SKM-1 treated with dmso at 0.1 percent for 144 hours (cell line): ENCODE data around the gene SLC35B1.
"Not testable (repeated sequence)": the region's sequence is repeated elsewhere in the genome, so short reads cannot be mapped to it uniquely, and the experiment has no call there.

Experiments used
- DNase-seq: peaks from one replicate; lab custom pipeline; 2025; ENCODE audit not compliant: unreplicated experiment; lab: John Stamatoyannopoulos, UW

SLC35B1 gene

DNA sequence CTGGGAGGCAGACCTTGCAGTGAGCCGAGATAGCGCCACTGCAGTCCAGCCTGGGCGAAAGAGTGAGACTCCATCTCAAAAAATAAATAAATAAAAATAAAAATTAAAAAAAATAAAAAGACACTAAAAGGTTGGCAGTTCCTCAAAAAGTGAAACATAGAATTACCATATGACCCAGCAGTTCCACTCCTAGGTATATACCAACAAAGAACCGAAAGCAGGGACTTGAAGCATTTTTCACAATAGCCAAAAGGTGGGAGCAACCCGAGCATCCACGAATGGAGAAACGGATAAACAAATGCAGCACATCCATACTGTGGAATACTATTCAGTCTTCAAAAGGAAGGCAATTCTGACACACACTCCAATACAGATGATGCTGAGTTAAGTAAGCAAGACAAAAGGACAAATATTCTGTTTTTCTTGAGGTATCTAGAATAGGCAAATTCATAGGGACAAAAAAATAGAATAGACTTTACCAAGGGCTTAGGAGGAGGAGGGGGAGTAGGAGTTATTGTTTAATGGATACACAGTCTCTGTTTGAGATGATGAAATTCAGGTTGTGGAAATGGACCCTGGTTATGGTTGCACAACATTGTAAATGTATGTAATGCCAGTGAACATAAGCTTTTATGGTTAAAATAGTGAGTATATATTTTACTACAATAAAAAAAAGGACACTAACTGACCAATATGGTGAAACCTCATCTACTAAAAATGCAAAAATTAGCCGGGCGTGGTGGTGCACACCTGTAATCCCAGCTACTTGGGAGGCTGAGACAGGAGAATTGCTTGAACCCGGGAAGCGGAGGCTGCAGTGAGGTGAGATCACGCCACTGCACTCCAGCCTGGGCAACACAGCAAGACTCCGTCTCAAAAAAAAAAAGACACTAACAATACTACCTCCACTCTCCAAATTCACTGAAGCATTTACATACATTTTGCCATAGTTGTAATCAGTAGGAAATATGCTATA, 27.0 kb upstream of the SLC35B1 start:
- no peak for DNase-seq

DNA sequence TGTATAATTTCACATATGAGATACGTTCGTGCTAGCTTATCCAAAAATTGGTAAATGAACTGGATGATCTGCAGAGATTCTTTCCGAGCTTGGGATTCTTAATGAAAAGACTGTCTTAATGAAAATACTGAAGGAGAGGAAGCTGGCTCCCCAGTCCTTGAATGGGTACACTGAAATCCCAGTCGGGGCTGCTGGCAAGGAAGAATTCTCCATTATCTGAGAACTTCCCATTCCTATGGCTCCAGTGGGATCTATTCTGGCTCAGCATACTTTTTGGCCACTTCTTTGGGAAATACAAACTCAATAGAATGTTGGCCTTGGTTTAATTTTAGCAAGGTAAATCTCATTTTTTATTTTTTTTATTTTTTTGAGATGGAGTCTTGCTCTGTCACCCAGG, 23.7 kb upstream of the SLC35B1 start:
- DNase-seq = no peak

DNA sequence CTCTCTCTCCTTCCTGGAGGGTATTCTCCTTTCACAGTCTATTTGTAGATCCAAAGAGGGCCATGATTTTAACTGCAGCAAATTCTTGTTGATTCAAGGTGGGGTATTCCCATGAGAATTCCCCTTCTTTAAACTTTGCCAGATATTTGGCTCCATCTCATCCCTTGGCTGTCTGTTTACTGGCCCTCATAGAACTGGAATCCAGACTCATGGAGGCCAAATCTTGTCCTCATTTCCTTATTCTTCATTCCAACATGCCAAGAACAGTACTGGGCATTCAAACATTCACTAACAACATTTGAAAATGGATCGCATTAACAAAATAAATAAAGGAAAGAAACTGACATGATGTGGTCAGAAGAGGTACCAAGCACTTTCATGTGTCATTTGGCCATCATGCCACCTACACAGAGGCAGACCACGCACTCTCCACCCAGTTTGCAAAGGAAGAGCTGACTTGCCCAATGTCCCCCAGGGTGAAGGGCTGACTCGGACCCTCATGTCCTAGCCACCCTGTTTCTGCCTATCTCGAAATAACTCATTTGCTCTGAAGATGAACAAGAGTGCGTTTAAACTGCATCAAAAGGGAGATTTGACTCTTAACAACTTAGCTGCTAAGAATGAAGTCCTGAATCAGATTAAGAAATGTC, 23.1 kb upstream of the SLC35B1 start:
- no peak for DNase-seq

DNA sequence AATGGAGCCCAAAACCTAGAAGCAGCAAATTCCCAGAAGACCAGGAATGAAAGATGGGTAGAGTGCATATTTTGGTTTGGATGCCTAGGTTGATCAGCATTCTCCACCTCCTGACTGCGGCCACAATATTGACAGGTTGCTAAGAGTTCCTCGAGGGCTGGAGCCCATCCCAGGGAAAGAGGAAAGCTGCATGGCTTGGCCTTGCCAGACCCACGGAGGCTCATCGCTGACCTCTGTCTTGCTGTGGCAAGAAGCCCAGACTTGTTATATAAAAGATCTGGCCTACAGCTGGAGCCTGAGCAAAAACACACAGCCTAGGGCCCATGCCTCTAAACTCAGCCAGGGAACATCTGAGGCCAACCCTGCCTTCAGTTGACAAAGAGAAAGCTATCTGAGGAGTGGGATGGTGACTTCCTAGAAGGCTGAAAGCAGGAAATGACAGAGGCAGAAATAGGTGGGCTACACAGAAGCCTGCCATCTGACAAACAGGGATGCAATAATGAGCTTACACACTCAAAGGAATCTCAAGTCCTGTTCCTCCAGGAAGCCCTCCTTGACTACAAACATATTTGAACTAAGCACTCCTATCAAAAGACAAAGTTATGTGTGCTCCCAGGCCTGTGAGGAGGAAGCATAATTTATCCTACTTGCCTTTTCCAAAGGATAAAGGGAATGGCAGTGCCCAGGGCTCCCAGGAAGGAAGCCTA, 22.5 kb upstream of the SLC35B1 start:
- no peak for DNase-seq

DNA sequence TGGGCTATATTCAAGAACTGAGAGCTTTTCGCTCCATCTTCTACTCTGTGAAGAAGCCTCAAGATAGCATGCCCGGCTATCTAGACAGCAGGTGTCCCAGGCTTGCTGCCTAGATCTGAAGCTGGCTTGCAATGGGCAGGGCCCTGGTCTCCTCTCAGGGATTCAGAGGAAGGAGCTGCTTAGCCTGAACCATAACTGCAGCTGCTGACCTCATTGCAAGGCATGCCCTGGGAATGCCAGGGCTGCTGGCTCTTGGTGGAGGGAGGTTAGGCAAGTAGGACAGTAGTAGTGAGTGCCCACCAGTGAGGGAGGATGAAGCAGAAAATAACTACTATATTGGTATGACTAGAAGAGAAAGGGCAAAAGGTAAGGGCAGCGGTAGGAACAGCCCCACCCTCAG, 21.3 kb upstream of the SLC35B1 start:
- no peak for DNase-seq

DNA sequence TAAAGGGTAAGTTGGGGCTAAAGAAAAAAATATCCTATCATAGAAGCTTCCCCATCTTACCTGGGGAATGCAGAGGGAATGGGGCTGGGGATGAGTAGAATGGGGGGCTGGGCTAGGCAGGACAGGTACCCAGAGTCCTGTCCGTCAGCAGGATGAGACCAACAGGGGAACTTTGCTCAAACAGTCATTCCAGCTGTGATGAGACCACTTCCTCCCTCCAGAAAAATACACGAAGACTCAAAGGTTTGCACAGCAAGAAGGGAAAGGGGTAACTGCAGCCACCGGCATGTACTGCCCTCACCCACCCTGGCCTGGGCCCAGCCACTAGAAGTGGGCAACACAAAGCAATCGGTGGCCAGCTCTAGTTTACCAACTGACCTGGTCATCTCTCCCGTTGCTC, 20.7 kb upstream of the SLC35B1 start:
- no peak for DNase-seq

DNA sequence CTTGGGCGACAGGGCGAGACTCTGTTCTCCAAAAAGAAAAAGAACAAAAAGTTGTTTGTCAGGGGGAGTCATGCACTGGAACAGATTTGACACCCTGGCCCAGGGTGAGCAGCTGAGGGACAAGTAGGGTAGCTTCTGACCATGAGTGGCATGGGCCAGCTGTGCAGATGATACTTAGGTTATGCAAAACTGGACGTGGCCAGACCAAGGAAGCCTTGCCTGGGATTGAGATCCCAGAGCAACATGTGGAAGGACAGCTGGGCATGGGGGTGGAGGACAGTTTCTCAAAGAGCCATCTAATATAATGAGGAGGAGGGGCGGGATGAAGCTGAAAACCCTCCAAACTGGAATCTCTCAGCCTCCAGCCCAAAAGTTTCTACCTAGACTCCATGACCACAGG, 19.6 kb upstream of the SLC35B1 start:
- DNase-seq = no peak

DNA sequence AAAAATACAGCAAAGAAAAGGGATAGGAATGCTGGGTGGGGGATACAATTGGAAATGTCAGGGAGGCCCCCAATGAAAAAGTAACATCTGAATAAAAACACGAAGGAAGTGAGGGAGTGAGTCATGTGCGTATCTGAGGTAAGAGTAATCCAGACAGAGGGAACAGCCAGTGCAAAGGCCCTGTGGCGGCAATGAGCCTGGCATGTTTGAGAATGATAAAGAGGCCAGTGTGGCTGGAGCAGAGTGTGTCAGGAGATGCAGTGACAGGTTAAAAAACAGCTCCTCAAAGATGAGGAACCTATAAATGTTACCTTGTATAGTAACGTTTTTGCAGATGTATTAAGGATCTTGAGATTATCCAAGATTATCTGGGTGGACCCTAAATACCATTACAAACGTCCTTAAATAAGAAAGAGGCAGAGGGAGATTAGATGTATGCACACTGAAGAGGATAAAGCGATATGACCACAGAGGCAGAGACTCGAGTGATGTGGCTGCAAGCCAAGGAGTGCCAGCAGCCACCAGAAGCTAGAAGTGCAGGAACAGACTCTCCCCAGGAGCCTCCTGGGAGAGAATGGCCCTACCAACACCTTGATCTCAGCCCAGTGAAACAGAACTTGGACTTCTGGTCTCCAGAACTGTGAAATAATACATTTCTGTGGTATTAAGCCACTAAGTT, 17.8 kb upstream of the SLC35B1 start:
- no peak for DNase-seq

DNA sequence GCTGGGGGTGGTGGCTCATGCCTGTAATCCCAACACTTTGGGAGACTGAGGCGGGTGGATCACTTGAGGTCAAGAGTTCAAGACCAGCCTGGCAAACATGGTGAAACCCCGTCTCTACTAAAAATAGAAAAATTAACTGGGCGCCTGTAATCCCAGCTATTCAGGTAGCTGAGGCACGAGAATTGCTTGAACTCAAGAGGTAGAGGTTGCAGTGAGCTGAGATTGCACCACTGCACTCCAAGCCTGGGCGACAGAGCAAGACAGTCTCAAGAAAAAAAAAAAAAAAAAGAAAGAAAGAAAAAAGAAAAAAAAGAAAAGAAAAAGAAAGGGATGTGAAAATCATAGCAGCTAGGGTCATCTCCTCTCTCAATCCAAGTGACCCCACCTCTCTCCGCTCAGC, 16.8 kb upstream of the SLC35B1 start:
- not testable (repeated sequence) for DNase-seq

DNA sequence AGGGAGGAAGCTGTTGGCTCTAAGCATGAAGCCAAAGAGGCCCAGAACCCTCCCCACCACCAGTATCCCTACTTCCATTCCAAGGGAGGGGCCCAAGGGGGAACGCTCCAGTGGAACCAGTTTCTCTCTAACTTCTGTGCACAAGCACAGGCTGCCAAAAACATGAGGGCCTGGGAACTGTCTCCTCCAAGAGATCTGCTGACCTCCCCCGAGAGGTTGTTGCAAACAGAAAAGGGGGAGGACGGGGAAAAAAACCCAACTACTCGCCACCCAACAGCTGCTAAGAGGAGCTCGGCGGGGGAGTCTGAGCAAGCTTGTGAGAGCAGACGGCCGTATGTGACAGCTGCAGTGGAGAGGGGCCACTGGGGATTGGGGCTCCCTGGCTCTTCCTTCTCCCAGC, 15.7 kb upstream of the SLC35B1 start:
- DNase-seq = no peak

DNA sequence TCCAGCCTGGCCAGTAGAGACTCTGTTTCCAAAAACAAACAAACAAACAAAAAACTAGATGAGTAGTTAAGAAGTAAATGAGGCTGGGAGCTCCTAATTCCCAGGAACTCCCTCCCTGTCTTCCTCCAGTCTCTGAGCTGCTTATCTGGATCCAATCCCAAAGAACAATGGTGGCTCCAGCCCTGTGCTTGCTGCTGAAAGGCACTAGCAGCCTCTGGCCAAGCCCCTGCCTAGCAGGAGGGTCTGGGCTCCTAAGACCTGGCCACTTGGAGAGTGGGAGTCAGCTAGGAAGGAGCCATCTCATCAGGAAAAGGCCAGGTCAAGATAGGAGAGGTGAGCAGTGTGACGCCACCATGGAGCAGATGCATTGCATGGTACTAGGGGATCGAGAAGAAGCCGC, 14.3 kb upstream of the SLC35B1 start:
- no peak for DNase-seq

DNA sequence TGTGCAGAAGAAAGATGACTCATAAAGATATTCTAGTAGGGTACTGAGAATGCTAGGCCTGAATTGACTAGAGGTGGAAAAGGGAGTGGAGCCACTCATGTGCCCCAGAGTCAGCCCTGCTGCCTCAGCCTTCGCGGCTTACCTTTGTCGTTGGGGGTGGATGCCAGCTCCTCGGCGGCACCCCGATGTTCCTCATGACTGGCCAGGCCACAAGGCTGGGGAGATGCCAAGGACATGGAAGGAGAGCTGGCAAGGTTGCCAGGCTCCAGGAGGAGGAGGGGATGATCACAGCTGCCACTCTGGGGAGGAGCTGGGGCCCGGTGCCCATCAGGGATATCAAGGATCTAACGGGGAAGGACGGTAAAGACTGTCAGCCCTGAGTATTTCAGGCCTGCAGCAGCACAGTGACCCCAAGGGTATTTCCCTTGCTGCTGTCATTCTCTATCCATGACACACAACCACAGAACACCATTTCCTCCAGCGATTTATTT, 9.7 kb upstream of the SLC35B1 start:
- DNase-seq = no peak

DNA sequence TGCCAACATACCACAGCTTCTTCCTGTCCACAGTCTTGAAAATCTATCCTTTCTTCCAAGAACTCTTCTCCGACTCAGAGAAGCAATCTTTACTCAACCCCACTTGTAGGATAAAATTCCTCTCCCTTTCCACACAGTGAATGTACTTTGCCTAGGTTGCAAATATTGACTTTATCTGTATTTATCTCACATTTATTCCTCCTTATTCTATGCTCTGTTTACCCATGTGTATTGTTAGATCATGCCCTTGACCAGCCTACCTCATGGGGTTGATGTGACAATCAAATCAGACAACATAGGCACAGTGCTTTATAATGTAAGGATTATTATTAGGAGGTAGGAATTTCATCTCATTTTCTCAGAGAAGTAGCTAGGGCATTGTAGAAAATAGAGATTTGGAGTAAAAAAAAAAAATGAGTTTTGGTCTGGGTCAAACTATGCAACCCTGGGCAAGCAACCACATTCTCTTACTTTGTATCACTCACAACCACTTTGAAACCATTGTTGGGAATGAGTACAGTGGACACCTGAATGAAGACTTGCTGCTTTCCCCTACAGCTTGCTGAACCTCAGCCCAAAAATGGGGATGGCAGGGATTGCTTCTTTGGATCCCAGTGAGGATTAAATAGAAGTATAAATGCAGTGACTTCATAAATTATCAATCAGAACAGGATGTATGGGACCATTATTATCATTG, 9.1 kb upstream of the SLC35B1 start:
- no peak for DNase-seq

DNA sequence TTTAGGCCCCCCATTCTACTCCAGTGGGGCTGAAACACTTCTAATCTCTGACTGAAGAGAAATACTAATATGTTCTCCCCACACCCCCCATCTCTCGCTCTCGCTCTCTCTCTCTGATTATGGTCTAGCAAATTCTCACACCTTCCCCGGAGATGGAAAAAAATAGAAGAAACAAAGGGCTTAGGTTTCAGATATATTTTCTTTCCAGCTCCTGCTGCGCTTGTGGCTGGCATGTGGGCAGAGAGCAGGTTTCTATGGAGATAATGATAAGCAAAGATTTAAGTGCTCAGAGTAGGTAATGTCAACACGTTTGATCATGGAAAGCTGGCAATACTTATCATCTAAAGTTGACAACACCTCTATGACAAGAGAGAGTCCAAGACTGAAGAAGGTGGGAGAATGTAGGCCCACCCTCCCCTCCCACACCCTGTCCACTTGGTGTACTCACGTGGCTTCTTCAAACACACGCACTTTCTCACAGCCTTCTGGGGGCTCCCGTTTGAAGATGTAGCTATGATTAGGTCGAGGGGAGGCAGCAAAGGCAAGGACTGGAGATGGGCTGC, 8.0 kb upstream of the SLC35B1 start:
- DNase-seq = no peak

DNA sequence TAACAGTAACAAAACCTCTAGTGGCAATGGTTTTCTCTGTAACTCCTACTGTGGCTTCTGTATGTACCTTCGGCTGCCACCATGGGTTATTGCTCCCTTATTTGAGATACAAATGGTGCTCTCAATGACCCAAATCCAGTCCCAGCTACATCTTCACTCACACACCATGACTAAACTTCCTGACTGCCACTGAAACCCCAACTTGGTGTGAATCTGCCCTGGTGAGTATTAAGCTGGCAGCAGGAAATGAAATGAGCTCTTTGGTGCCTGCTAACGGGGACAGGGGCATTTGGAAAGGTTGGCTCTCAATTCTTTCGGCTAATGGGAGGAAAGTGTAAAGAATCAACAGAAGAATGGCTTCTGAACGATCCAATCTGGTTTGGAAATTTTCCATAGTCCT, 7.5 kb upstream of the SLC35B1 start:
- no peak for DNase-seq

DNA sequence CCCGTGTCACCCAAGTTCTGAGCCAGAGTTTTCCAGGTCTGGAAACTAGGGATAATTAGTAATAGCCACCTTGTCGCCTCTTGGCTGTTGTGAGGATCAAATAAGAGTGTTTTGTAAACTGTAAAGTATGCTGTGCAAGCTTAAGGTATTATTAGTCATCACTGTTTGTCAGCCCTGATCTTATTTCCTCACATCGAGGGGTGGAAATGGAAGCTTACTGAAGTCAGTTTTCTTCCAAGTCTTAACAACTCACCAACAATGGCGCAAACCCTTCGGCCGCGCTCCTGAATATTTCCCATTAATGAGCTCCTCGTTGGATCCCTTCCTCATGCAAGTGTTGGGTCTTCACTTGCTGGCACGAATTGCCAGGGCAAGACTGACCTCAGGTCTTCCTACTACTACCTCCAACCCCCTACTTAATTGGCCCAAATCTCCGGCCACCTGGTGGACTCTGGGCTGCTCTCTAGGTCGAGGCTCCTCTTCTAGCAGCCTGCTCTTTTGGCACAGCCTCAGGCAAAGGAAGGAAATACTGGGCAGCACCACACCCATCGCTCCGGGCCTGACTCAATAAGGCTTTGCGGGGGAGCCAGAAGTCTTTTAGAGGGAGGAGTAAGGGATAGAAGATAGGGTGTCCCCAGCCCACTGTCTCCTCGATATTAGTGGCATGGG, 885 bp upstream of the SLC35B1 start:
- DNase-seq = no peak

DNA sequence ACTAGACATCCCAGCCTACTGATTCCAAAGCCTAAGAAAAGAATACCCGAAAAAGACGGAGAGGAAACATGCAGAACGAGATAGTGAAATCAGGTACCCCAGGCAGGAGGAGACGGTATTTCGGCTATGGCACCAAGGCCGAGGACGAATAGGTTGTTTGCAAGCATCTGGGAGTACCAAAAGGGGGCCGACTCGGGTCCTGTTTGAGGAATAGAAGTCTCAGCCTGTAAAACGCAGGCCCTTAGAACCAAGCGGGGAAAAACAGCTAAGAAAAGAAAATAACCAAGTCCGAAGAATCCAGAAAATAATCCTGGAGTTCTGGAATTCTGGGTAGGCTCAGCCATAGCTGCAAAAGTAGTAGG, 537 bp downstream of the SLC35B1 start:
- no peak for DNase-seq

DNA sequence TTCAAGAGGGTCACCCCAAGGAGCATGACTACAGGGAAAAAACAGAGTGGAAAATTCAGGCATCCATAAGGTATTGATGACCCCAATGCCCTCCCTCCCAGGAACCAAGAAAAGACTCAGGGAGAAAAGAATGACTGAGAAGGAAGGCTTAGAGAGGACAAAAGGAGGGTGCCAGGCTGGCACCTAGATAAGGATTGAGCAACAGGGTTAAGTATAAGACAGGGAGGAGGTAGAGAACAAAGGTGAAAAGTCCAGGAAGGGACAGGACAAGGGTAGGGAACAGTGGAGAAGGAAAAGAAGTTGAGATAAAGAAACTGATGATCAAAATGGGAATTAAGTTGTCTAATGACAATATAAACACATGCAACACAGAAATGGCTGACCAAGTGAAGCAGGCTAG, 2.5 kb downstream of the SLC35B1 start:
- DNase-seq = no peak

DNA sequence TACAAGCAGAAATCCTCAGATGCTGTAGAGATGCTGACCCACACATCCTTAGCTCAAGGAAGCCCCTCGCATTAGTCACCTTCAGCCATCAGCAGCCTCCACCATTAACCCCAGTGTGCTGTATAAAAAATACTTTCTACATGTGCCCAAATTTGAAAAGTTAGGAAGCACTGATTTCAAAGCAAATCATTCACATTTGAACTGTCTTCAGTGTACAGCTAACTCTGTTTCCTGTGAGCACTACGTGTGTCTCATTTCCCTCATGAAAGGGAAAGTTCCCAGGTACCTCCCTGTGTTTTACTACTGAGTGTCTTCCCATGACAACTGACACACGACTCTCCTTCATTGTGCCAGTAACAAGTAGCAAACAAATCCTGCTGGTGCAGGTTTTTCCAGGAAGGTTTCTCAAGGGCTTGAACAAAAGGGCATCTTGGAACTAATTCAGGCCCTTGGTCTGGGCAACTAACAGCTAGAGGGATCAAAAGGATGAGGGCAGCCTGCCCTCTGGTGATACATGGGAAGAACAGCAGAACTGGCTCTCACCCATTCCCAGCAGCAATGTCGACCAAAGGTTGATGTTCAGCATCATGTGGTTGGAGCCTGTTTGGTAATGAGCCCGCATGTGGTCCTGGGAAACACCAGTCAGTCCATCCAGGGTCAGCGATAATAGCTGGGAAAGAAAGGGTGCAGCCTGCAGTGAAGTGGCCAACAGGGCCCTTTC, 4.0 kb downstream of the SLC35B1 start:
- no peak for DNase-seq
